ENCODE data around the gene NUP85.

GRCh38 chr17:75238020-75238580 is 32.6 kb downstream of the NUP85 start:
- no peak for TF ChIP-seq CTCF (IDR thresholded peaks at IDR 0.05; ENCODE audit: insufficient read depth, low read length)
- no peak for TF ChIP-seq GABPA (IDR thresholded peaks at IDR 0.05; ENCODE audit: low read depth)
- TF ChIP-seq POLR2AphosphoS5 (IDR thresholded peaks at IDR 0.05; ENCODE audit: low read depth): no peak; the same call in 1 of the 2 replicates
- TF ChIP-seq REST (IDR thresholded peaks at IDR 0.05; ENCODE audit: insufficient replicate concordance, low read depth): no peak
- TF ChIP-seq SPI1 (IDR thresholded peaks at IDR 0.05; ENCODE audit: borderline replicate concordance, low read depth): no peak
